K562 (cell line): ENCODE data around the gene AP4E1.

ENCODE experiments used
- HNRNPUL1 ChIP-seq: fragments of 200-400 bp; formaldehyde crosslinking; IDR thresholded peaks from 2 replicates; pipeline ENCODE4 v1.6.1; 2017; ENCODE audit warnings: low read length
- KLF13 ChIP-seq: fragments of 450-650 bp; IDR thresholded peaks from 2 replicates; pipeline ENCODE4 v1.6.1; 2016; ENCODE audit warnings: missing genetic modification characterization, low read depth, mild to moderate bottlenecking, missing compliant biosample characterization, moderate library complexity, borderline replicate concordance
- L3MBTL2 ChIP-seq: fragments of 450-650 bp; IDR thresholded peaks from 2 replicates; pipeline ENCODE4 v1.6.1; 2016; ENCODE audit warnings: mild to moderate bottlenecking, moderate library complexity
- NBN ChIP-seq: fragments of 450-650 bp; IDR thresholded peaks from 2 replicates; pipeline ENCODE4 v1.6.1; 2016; ENCODE audit warnings: low read depth, mild to moderate bottlenecking
- POLR2AphosphoS5 ChIP-seq: IDR thresholded peaks from 2 replicates; pipeline ENCODE4 v1.6.1; 2011; ENCODE audit warnings: mild to moderate bottlenecking, low read depth, low read length, moderate library complexity; ENCODE audit not compliant: control insufficient read depth, insufficient read depth
- RB1 ChIP-seq: fragments of 450-650 bp; IDR thresholded peaks from 2 replicates; pipeline ENCODE4 v1.6.1; 2017; ENCODE audit warnings: low read depth, mild to moderate bottlenecking
- ZNF121 ChIP-seq: sonication (generic); formaldehyde crosslinking; conservative IDR thresholded peaks from 2 replicates; pipeline ENCODE4 v1.8.0; 2022; ENCODE audit warnings: missing genetic modification reagents

DNA sequence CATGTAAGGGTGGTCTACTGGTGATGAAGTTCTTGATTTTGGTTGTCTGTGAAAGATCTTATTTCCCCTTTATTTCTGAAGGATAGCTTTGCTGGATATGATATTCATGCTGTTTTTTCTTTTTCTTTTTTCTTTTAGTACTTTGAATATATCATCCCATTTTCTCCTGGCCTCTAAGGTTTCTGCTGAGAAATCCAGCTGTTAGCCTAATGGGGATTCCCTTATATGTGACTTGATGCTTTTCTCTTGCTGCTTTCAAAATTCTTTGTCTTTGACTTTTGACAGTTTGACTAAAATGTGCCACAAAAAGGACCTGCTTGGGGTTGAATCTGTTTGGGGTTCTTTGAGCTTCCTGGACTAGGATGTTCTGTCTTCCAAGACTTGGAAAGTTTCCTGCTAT is 62.6 kb downstream of the AP4E1 start:
- no peak for TF ChIP-seq POLR2AphosphoS5
- TF ChIP-seq HNRNPUL1, result no peak
- TF ChIP-seq KLF13, result no peak
- TF ChIP-seq ZNF121, result no peak
- no peak for TF ChIP-seq RB1
- no peak for TF ChIP-seq NBN
- no peak for TF ChIP-seq L3MBTL2
